HG02981 (cell line): ENCODE results near the gene CD79B.
A peak's percentile ranks its signal among the peaks of the same experiment; 100 is the strongest.

Experiments used
- ATAC-seq: cut with Tn5 transposase; IDR thresholded peaks from one replicate; pipeline ENCODE4 v1.9.1; 2021; ENCODE audit warnings: mild to moderate bottlenecking, moderate library complexity; ENCODE audit not compliant: unreplicated experiment

Gene CD79B

DNA sequence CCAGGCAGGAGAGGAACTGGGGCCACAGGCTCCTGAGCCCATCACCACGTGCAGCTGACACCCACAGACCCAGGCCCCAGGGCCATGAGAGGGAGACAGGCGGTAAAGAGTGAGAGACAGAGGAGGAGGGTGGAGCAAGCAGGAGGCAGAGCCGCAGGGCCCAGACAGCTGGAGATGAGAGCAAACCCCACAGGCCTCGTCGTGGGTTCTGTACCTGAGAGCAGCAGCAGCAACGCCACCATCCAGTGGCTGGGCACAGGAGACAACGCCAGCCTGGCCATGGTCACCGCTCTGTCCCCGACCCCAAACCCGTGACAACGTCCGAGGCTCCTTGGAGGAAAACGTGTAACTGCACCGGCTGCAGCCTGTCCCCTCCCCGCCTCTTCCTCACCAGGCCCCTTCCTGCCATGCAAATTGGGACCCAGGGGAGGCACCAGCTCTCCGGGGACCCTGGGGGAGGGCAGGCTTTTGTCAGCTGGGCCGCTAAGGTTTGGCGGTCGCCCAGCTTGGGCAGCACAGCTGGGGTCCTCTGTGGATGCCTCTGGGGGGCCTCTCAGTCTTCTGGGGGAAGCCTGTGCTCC is at the start of gene CD79B:
CD79B (minus strand) TSS at position 351 of the 581 bp plus-strand sequence; CDS start at position 281, 70 bp downstream.
- ATAC-seq: peak; percentile 76

DNA sequence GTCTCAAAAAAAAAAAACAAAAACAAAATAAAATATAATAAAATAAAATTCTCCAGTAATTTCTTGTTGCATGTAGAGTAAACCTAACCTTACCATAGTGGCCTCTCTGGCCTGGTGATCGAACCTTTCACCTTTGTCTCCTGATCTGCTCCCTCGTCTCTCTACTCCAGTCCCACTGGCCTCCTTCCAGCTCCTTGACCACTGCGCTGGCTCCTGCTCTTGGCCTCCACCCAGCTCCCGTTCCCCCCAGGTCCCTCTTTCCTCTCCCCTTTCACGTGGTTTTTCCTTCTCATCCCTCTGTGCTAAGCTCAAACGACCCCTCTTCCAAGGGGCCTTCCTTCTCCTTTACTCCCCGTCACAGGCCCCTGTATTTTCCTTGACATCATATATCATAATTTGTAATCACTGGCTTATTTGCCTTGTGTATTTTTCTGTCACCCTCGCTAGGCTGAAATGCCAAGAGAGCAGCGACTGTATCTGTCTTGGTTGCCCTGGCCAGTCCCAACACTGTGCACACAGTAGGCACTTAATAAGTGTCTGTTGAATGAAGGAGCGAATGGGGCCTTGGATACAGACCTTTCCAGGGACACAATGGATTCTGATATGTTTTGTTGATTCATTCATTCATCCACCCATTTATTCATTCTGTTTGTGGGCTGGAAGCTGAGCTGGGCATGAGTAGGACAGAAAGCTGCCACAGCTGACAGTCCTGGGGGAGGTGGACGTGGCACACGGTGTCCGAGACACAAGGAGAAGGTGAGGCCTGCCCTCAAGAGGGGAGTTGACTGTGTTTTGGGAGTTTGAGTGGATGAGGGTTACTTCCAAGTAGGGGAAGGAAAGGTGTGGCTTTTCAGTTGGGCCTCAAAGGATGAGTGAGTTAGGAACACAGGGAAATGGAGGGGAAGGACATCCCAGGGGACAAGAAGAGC is 46.4 kb upstream of the CD79B start:
- ATAC-seq: no peak

GRCh38 chr17:63976702-63977101 is 44.6 kb upstream of the CD79B start:
- no peak for ATAC-seq

GRCh38 chr17:63975541-63976092 is 43.5 kb upstream of the CD79B start:
- ATAC-seq: no peak

- no peak for ATAC-seq
Observed at GRCh38 chr17:63974594-63975192, 42.6 kb upstream of the CD79B start.

- ATAC-seq: no peak
Observed at GRCh38 chr17:63973930-63974593, 41.9 kb upstream of the CD79B start.

GRCh38 chr17:63973247-63973646 is 41.1 kb upstream of the CD79B start:
- ATAC-seq: no peak

DNA sequence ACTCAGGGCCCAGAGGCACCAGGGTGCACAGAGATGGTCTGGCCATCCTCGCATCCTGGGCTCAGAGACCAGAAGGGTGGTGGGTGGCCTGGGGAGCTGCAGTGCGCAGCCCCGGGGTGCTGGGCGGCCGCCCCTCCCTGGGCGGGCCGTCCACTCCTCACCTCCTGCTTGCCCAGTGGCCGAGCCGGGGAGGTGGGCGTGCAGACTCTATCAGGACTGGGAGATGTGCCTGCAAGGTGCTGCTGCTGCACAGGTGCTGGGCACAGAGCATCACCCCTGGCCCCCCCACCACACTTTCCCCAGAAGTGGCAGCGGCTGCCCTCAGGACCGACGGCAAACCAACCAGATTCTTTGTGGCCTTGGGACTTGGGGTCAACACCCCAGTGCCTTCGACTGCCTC is 40.7 kb upstream of the CD79B start, which contains the start of gene SCN4A:
SCN4A (minus strand) TSS at position 123 of the 400 bp plus-strand sequence; CDS start at position 46, 77 bp downstream.
- no peak for ATAC-seq

DNA sequence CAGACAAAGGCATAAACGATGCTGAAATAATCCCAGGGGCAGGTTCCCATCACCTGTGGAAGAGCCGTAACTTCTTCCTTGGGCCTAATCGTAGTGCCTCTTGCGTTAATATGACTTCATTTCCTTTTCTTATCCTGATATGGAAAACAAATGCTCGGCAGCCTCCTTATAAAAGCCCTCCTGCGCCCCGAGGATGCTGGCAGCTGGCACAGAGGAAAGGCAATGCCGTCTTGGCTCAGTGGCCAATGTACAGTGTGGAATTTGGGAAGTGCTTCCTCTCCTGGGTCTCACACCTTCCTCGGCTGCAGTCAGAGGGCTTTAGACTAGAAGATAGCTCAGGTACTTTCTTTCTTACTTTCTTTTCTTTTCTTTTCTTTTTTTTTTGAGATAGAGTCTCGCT is 37.1 kb upstream of the CD79B start:
- no peak for ATAC-seq

- no peak for ATAC-seq
Observed at GRCh38 chr17:63967953-63968352, 35.8 kb upstream of the CD79B start.

- ATAC-seq: peak; percentile 67
Observed at GRCh38 chr17:63966646-63967264, 34.6 kb upstream of the CD79B start.

DNA sequence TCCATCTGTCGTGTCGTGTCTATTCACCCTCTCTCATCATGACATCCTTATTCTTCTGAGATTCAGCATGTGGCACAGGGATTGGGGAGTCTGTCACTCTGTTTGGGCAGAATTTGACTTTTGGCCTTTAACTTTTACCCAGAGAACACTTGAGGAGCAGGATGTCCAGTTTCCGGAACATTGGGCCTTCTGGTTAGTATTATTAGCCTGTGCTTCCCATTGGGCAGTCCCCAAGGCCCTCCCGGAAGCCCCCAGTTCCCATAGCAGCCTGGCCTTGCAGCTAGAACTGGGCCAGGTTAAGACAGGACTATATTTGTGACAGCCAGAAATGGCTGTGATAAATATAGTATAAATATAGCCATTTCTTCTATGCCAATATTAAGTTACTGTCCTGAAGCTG is 31.0 kb upstream of the CD79B start:
- ATAC-seq: no peak

- no peak for ATAC-seq
Observed at GRCh38 chr17:63962298-63962744, 30.2 kb upstream of the CD79B start.

GRCh38 chr17:63961355-63962212 is 29.5 kb upstream of the CD79B start:
- ATAC-seq: peak; percentile 48

GRCh38 chr17:63960430-63960829 is 28.3 kb upstream of the CD79B start:
- ATAC-seq: no peak

DNA sequence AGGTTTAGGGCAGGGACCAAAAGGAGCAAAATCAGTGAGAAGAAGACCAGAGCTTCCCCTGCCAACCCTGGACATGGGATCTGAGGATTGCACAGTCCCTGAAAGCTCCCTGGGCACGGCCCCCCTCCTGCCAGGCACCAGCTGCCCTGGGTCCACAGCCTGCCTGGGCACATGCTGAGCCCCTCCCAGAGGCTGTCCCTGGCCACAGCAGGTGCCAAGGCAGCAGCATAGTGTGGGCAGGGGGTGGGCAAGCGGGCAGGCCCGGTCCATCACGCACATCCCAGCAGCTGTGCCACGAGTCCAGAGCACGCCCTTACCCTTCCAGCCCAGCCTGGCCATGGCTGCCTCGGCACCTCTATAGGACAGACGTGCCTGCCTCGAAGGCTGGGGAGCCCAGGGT is 27.9 kb upstream of the CD79B start:
- no peak for ATAC-seq

- ATAC-seq: no peak
Observed at GRCh38 chr17:63956296-63956920, 24.3 kb upstream of the CD79B start.

DNA sequence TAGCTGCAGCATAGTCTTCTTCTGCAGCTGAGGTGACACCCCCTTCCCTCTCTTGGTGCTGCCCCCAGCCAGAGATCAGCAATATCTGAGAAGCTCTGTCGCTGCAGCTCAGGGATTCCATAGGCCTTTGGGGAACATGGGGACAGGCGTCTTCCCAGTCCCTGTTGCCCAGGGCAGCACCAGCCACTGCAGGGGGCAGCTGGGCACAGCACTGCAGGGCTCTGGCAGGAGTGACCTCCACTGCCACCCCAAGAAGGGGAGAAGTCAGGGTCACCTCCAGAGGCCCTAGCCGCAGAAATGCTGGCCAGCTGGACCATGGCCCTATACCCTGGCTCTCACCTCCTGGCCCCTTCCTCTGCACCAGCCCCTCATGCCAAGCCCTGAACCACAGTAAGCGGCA is 23.7 kb upstream of the CD79B start:
- no peak for ATAC-seq

- no peak for ATAC-seq
Observed at GRCh38 chr17:63955232-63955631, 23.1 kb upstream of the CD79B start.
